ENCODE results near the gene NRCAM.

NRCAM gene

DNA sequence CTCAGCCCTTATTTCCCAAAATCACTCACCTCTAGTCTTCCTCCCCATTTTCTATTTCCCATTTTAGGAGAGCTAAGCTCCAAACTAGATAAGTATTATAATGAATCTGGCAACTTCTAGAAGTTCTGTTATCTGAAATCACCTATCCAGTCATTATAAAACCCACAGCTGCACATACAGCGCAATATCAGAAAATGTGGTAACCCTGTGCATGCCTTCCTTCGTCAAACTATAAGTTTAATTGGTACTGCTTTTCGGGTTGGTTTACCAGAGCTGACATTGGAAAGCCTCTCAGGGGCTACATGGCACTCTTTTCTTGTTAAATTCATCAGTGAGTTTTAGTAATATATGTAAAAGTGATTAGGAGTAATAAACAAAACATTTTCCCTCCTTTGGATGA, 327.7 kb downstream of the NRCAM start:
- no peak overlapping the region for H3K27ac ChIP-seq
- TF ChIP-seq CTCF (conservative IDR thresholded peaks at IDR 0.05) (no peak), ZFX (IDR thresholded peaks at IDR 0.05) (no peak)

DNA sequence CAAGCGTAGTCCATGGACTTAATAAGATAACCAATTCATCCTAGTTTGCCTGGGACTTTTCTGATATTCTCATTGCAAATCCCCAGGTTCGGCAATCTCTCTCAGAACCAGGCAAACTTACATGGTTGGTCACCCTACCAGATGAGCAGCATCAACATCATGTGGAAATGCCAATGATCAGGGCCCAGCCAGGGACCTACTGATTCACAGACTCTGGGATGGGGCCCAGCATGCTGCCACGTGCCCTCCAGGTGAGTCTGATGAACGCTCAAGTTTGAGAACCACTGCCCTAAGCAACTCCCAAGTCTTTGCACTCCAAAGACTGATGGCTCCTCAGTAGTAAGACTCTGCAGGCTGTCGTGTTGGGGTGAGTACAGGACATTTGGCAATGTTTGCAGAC, 328.8 kb downstream of the NRCAM start:
- TF ChIP-seq ZFX (IDR thresholded peaks at IDR 0.05): no peak
- no peak for TF ChIP-seq CTCF (conservative IDR thresholded peaks at IDR 0.05)
- no peak overlapping the region for H3K27ac ChIP-seq

GRCh38 chr7:108124820-108125219, 331.4 kb downstream of the NRCAM start:
- no peak overlapping the region for H3K27ac ChIP-seq
- TF ChIP-seq CTCF (conservative IDR thresholded peaks at IDR 0.05): no peak
- no peak for TF ChIP-seq ZFX (IDR thresholded peaks at IDR 0.05)

DNA sequence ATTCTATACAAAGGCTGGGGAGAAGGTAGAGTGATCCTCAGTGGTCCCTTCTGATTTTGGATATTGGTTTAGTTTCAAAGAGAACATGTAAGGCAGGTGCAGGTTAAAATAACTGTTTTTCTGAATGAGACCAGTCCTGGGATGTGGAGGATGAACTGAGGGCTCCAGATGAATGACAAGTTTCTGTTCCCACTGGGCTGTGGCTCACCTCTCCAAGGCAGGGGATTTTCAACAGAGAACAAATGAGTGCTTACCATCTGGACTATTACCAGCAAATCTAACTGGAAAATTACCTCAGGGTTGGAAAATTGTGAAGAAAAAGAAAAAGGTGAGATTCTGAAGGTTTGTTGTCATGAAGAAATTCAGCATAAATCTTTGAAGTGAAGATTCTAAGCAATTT, 334.1 kb downstream of the NRCAM start:
- no peak overlapping the region for H3K27ac ChIP-seq
- TF ChIP-seq ZFX (IDR thresholded peaks at IDR 0.05) (no peak), CTCF (conservative IDR thresholded peaks at IDR 0.05) (no peak)

GRCh38 chr7:108120933-108121332, 335.3 kb downstream of the NRCAM start:
- TF ChIP-seq ZFX (IDR thresholded peaks at IDR 0.05) (no peak), CTCF (conservative IDR thresholded peaks at IDR 0.05) (no peak)
- no peak overlapping the region for H3K27ac ChIP-seq

DNA sequence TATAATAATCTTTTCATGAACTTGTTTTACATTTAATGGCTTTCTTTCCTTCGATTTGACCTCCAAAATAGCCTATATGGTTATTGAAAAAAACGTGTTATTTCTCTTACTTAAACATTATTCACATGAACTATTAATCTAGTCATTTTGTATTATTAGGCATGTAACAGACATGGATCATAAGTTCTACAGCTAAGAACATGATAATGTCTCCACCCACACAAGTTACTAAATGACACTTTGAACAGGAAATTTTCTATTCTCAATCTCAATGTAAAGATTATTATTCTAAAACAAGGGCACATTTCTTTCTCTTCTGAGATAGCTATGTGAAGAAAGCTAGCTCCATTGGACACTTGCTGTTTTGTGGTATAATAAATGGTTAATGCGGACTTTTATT, 336.0 kb downstream of the NRCAM start:
- no peak for TF ChIP-seq ZFX (IDR thresholded peaks at IDR 0.05)
- no peak for TF ChIP-seq CTCF (conservative IDR thresholded peaks at IDR 0.05)

DNA sequence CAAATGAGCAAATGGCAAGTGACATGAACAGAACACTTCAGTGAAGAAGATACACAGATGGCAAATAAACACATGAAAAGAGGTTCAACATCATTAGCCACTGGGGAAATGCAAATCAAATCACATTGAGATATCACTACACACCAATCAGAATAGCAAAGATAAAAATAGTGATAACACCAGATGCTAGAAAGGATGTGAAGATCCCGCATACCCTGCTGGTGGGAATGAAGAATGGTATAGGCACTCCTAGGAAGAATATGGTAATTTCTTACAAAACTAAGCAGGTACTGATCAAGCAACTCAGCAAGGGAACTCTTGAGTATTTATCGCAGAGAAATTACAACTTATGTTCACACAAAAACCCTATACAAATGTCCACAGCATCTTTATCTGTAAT, 337.3 kb downstream of the NRCAM start:
- no peak overlapping the region for H3K27ac ChIP-seq
- TF ChIP-seq CTCF (conservative IDR thresholded peaks at IDR 0.05) (no peak; the same call in 1 of the 2 replicates), ZFX (IDR thresholded peaks at IDR 0.05) (no peak)

More for the DNA sequence above, 336.0 kb downstream of the NRCAM start:
- no peak overlapping the region for H3K27ac ChIP-seq

Measured in C4-2B (cell line).